Middle frontal gyrus (tissue), 1 donor: ENCODE measurements around the gene PRKG1.
"Not testable (repeated sequence)": the region's sequence is repeated elsewhere in the genome, so short reads cannot be mapped to it uniquely, and the experiment has no call there.

Experiments
- DNase-seq: peaks from one replicate; pipeline ENCODE4 v3.0.0-alpha.2; 2015; ENCODE audit warnings: low spot score; ENCODE audit errors: extremely low spot score

Gene PRKG1

DNA sequence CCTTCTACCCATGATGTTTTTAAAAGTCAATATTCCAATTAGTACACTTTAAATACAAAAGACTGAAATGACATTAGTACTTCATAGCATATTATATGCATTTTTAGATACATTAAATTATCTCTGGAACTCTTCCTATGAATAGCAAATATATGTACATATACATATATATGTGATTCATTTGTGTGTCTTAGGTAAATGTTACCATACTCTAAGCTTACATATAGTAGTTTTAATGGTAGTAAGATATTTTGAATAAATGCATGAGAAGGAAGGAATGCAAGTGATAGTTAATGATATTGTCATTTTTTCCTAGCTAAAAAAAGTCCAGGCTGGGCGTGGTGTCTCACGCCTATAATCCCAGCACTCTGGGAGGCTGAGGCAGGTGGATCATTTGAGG, 671.1 kb downstream of the PRKG1 start:
- DNase-seq, result no peak

GRCh38 chr10:51747216-51747615, 672.9 kb downstream of the PRKG1 start:
- DNase-seq, result no peak

DNA sequence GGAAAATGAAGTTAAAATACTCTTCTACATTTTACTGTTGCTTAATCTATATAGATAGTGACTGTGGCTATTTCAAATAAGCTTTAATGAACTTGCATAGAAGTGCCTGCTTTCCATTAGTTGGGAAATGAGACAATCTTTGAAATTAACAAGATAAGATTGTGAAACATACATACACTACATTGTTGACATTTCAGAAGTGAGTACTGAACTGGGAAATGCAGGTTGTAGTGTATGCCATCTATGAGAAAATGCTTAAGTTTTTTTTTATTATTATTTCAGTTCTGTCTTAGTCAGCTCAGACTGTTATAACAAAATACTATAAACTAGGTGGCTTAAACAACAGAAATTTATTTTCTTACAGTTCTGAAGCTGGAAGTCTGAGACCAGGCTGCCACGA, 674.7 kb downstream of the PRKG1 start:
- no peak for DNase-seq

DNA sequence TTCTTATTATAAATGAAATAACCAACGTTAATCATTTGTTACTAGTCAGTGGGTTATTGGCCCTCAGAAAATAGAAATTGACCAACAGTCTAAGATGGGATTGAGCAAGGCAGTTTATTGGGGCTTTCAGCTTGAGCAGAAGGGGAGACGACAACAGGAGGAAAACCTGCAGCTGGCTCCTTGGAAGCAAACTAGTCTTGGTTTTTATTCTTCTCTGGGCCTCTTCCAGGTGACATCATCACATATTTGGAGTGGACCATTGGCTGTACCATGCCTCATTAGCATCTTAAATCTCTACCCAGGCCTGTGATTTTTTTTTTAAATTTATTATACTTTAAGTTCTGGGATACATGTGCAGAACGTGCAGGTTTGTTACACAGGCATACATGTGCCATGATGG, 684.1 kb downstream of the PRKG1 start:
- no peak for DNase-seq

DNA sequence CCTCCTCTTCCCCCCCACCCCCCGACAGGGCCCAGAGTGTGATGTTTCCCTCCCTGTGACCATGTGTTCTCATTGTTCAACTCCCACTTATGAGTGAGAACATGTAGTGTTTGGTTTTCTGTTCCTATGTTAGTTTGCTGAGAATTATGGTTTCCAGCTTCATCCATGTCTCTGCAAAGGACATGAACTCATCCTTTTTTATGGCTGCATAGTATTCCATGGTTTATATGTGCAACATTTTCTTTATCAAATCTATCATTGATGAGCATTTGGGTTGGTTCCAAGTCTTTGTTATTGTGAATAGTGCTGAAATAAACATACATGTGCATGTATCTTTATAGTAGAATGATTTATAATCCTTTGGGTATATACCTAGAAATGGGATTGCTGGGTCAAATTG, 684.6 kb downstream of the PRKG1 start:
- not testable (repeated sequence) for DNase-seq

GRCh38 chr10:51759896-51760534, 685.7 kb downstream of the PRKG1 start:
- no peak for DNase-seq

- no peak for DNase-seq
These were observed 686.8 kb downstream of the PRKG1 start for GRCh38 chr10:51760864-51761640.

DNA sequence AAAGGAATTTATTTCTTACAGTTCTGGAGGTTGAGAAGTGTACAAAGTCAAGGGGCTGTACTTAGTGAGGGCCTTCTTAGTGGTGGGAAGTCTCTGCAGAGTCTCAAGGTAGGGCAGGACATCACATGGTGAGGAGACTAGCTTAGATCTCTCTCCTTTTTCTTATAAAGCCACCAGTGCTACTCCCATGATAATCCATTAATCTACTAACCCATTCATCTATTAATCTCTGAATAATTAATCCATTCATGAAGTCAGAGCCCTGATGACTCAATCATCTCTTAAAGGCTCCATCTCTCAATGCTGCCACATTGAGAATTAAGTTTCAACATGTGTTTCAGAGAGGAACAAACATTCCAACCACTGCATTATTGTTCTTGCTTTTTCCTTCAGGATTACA, 689.5 kb downstream of the PRKG1 start:
- no peak for DNase-seq

- DNase-seq, result no peak
These were observed 691.1 kb downstream of the PRKG1 start for GRCh38 chr10:51765284-51765971.

- DNase-seq, result no peak
These were observed 692.3 kb downstream of the PRKG1 start for GRCh38 chr10:51766423-51767102.

DNA sequence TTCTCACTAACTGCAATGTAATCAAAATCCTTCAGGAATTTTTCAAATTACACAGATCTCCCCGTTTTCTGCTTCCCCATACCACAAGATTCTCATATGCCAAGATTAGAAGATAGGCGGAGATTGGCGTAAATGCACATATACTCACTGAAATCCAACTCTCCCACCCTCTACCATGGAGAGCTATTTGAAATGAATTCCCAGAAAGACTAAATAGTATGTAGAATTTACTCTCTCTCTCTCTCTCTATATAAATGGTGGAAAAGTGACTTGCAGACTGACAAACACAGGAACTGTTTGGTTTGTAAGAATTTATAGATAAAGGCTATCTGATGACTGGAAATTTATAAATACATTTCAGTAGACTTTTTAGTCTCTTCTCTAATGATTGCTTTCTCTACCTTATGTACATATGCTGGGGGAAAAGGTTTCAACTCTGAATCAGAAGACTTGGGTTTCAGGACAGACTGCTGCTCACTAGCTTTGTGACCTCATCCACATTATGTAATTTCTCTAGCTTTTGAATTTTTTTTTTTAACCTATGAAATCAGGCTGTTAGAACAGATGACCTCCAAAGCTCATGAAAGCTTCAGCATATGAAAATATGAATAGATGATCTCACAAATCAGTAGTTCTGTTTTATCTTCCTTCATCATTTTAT, 692.9 kb downstream of the PRKG1 start:
- DNase-seq, result no peak

DNA sequence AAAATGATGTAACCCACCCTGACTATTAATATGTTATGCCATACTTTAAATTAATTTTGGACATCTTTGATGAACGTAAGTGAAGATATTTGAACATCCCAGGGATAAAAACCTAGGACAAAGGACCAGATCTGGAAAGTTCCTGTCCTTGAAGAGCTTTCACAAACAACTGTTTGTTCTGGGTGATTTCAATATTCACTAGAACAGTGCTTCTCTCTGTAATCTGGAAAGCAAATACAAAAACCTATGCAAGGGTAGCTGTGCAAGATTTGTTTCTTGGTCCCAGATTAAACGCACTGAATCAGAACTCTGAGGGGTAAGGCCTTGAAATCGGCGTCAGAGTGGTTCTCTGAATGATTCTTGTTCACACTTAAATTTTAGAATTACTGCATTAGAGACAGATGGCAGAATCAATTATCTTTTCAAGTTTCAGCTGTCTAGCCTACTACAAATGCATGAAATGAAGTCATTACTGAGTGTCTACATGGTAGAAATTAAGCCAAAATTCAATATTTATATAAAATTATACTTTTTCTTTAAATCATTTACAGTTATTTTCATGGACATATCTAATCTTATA, 694.7 kb downstream of the PRKG1 start:
- DNase-seq, result no peak

DNA sequence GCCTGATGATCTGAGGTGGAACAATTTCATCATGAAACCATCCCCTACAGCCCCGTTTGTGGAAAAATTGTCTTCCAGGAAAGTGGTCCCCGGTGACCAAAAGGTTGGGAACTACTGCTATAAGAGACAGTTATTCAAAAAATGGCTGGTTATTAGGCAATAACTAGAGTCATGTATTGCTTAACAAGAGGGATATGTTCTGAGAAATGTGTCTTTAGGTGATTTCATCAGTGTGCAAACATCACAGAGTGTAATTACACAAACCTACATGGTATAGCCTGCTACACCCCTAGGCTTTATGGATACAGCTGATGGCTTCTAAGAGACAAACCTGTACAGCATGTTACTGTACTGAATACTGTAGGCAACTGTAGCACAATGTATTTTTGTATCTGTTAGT, 696.4 kb downstream of the PRKG1 start:
- no peak for DNase-seq

GRCh38 chr10:51772387-51772786, 698.1 kb downstream of the PRKG1 start:
- no peak for DNase-seq

- no peak for DNase-seq
These were observed 699.4 kb downstream of the PRKG1 start for GRCh38 chr10:51773681-51774080.

GRCh38 chr10:51783941-51784340, 709.7 kb downstream of the PRKG1 start:
- no peak for DNase-seq

DNA sequence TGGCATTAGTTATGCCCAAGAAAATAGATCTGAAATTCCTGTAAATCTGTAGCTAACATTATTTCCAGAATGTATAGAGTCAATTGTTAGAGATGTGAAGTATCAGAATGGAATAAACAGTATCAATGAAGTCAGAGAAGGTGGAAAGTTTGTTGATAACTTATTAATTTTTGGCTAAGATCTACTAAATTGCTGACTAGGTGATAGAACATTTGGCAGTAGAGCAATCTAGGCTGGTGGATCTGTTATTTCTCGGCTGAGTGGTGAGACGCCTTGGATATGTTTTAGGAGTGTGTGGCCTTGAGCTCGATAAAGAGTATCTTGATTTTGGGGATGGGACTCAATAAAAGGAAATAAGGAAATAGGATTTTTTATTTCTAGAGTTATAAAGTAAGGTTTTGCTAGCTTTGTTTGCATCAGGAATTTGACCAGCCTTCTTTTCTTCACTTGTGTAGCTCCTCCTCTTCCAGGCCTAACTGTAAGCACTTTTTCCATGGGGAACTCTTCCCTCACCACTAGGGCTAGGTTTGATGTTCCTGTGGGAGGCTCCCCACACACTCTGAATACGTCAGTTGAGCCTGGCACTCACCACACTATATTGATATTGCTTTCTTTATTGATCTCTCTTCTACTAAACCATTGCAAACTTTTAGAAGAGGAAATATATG, 711.9 kb downstream of the PRKG1 start:
- no peak for DNase-seq

DNA sequence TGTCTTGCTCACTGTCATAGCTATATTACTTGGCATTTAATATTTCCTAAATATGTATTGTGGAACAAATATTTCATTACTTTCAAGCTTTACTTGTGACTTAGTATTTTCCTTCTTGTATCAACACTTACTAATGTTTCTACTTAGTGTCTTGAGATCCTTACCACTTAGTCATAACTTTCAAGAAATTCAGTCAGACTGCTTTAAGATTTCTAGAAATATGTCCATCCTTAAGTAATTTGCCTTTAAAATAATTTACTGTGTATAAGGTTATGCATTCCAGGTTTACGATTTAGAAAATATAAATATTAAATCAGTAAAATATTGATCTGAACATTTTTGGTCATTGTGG, 712.4 kb downstream of the PRKG1 start:
- DNase-seq, result no peak

GRCh38 chr10:51788273-51788672, 714.0 kb downstream of the PRKG1 start:
- no peak for DNase-seq

- DNase-seq, result no peak
These were observed 714.8 kb downstream of the PRKG1 start for GRCh38 chr10:51789118-51789517.

- DNase-seq, result no peak
These were observed 715.6 kb downstream of the PRKG1 start for GRCh38 chr10:51789903-51790302.
